GM18951 (cell line): Measurements from ENCODE around the gene BCAP29.
"Not testable (repeated sequence)": the region's sequence is repeated elsewhere in the genome, so short reads cannot be mapped to it uniquely, and the experiment has no call there.

ENCODE experiments used
- POLR2A ChIP-seq: IDR thresholded peaks from 4 replicates; pipeline ENCODE4 v1.6.1; 2011; ENCODE audit warnings: mild to moderate bottlenecking; ENCODE audit not compliant: insufficient read length, insufficient read depth; ENCODE audit errors: extremely low read depth
- in situ Hi-C: fragments of 300-500 bp; cut with MboI; formaldehyde crosslinking; loops from one replicate; pipeline ENCODE4 v1.12.0; 2022; ENCODE audit warnings: low sequenced_read_pairs, mixed read lengths, inconsistent platforms; ENCODE audit not compliant: unreplicated experiment

BCAP29 gene, protein sequence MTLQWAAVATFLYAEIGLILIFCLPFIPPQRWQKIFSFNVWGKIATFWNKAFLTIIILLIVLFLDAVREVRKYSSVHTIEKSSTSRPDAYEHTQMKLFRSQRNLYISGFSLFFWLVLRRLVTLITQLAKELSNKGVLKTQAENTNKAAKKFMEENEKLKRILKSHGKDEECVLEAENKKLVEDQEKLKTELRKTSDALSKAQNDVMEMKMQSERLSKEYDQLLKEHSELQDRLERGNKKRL

DNA sequence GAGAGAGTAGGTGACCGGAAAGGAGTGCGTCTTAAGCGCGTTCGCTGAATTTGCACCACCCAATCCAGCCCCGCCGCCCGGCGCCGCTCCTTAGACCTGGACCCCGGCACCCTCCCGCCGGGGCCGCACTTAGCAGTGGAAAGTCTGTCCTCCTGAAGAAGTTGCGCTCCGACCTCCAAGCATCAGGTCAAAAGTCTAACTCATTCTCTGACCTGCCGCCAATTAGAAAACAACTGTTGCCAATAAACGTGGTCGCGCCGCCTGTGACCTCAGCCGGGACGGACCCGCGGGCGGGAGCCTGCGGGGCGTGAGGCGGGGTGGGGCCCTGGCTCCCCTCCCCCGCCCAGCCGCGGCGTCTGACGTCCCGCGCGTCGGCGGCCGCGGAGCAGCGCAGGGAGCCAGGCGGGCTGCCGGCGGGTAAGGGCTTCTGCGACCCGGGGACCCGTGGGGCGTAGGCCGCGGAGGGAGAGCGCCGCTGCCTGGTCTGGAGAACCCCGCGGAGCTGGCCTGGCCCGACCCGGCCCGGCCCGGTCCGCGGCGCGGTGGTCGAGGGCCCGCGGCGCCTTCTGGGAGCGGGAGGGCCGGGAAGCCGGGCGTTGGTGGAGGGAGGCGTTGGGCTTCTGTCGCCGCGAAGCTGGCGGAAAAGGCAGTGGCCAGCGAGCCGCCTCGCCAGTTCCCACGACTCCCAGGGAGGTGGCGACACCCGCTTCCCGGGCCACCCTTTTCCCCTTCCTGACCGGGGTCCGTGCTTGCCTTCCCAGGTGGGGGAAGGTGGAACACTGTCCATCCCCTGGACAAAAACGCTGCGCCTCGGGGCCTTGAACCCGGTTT is at the start of gene BCAP29:
TSS of gene BCAP29 (plus strand) at position 362 of the 831 bp plus-strand sequence. CDS start 527 bp downstream, outside the sequence.
- in situ Hi-C loops, result no loop called here

DNA sequence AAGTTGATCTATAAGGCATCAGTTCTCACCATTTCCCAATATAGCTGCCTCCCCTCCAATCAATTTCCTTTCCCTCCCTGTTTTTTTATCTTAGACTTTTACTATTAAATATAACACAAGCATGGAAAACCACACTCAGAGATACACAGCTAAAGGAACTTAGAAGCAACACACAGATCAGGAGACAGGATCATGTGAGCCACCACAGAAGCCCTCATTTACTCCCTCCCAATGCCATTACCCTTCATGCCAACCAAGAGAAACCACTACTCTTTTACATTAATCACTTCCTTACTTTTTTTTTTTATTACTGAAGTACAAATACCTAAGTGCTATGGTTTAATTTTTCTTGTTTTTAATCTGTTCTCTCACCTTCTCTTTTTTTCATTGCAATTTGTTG is 49.3 kb upstream of the BCAP29 start:
- no peak for TF ChIP-seq POLR2A
- in situ Hi-C loops, result no loop called here

More for the DNA sequence above, at the start of gene BCAP29:
- TF ChIP-seq POLR2A, result peak; percentile 91

DNA sequence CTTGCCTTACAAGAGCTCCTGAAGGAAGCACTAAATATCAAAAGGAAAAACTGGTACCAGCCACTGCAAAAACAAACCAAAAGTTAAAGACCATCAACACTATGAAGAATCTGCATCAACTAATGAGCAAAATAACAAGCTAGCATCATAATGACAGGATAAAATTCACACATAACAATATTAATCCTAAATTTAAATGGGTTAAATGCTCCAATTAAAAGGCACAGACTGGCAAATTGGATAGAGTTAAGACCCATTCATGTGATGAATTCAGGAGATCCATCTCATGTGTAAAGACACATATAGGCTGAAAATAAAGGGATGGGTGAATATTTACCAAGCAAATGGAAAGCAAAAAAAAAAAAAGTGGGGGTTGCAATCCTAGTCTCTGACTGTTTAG is 45.9 kb upstream of the BCAP29 start:
- no peak for TF ChIP-seq POLR2A
- in situ Hi-C loops, result no loop called here

DNA sequence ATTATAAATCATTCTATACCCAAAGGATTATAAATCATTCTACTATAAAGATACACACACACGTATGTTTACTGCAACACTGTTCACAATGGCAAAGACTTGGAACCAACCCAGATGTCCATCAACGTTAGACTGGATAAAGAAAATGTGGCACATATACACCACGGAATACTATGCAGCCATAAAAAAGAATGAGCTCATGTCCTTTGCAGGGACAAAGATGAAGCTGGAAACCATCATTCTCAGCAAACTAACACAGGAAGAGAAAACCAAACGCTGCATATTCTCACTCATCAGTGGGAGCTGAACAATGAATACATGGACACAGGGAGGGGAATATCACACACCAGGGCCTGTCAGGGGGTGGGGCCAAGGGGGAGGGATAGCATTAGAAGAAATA is 42.8 kb upstream of the BCAP29 start:
- in situ Hi-C loops, result not testable (repeated sequence)

DNA sequence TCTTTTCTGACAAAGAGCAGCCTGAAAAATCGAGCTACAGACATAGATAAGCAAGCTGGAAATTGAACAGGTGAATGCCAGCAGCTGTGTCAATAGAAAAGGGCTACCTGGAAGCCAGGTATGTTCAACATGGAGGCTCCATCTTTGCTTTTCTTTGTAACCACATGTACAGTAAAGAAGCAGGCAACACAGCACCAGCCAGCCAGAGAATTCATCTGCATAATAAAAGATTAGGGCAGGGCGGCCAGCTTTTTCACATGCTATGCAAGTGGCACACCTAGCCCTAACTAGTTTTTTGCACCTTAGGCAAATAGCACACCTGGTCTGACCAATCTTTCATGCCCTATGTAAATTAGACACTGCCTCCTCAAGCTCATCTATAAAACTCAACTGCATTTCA is 42.0 kb upstream of the BCAP29 start:
- TF ChIP-seq POLR2A, result no peak
- in situ Hi-C loops, result no loop called here

DNA sequence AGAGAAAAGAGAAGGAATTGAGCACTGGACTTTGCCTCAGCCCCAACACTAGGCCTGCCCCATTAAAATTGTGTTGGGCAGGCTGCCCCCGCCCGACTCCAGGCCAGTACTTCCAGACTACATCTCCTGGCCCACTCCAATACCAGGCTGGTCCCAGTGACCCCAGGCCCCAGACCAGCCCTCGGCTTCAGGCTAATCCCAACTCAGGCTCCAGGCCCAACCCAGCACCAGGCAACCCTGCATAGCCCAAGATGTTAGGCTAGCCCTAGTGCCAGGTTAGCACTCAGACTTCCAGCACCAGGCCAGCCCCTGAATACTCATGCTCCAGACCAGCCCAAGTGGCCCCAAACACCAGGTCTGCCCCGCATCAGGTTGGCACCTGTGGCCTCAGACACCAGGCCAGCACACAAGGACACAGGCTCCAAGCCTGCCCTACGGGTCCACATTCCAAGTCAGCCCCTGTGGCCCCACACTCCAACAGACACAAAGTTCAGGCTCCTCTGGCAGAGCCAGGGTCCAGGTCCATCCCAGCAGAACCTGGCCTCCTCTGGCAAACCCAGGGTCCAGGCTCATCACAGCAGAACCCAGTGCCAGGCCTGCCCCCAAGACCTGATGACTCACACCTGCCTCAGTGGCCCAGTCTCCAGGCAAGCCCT is 36.6 kb upstream of the BCAP29 start:
- no peak for TF ChIP-seq POLR2A
- in situ Hi-C loops, result no loop called here

DNA sequence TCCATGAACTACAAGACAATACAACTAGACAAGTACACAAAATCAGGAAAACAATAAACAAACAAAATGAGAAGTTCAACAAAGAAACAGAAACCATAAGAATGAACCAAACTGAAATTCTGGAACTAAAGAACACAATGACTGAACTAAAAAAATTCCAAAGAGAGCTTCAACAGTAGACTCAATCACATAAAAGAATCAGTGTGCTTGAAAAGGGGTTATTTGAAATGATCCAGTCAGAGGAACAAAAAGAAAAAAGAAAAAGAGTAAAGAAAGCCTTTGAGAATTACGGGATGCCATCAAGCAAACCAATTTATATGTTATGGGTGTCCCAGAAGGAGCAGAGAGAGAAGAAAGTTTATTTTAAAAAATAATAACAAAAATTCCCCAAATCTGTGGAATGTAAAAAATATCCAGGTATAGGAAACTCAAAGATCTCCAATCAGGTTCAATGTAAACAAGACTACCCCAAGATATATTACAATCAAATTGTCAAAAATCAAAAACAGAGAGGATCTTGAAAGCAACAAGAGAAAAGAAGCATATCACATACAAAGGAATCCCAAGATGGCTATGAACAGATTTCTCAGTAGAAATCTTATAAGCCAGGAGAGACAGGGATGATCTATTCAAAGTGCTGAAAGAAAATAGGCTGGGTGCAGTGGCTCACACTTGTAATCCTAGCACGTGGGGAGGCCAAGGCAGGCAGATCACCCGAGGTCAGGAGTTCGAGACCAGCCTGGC is 35.0 kb upstream of the BCAP29 start:
- in situ Hi-C loops, result no loop called here
- no peak for TF ChIP-seq POLR2A

DNA sequence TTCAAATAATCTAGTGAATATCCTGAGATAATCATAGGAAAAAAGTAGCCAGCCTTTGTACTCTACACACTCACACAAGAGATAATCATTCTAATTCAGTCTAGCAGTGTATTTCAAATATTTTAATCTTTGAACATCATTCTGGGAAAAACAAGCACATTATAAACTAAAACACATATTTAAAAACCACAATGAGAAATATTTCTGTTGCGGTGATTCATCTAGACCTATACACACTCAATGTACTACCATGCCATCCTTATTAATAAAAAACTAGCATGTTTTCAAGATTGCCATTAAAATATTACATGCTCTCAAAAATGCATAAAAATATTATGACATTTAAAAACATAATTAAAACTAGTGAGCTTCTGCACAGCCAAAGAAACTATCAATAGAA is 28.1 kb upstream of the BCAP29 start:
- in situ Hi-C loops, result no loop called here
- no peak for TF ChIP-seq POLR2A

DNA sequence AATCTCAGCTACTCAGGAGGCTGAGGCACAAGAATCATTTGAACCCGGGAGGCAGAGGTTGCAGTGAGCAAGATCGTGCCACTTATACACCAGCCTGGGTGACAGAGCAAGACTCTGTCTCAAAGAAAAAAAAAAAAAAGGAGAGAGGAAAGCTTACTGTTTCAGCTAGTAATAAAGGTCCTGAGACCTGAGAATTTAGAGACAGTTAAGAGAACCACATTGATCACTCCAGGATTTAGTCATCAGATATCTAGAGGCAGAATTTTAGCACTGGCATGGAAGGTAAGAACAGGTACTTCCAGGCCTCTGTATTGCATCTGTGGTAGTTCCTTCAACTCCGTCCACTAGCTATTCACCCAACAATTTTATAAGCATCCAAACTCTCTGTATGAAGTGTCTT is 24.2 kb upstream of the BCAP29 start:
- TF ChIP-seq POLR2A, result no peak
- in situ Hi-C loops, result no loop called here

DNA sequence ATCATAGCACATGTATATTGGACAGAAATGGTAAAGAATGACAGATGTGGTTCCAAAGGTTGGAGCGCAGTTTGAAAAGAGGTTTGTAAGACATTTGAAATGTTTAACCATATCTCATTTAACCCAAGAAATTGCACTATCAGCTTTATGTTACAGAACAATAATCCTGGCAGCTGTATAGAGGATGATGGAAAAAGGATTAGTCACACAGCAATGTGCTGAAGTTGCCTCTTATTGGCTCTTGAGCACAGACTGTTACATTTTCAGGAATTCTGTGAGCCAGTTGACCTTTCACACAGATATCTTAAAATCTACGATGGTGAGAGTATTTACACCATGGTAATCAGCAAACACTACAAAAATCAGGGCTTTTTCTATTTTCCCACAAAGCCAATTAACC is 20.2 kb upstream of the BCAP29 start:
- no peak for TF ChIP-seq POLR2A
- in situ Hi-C loops, result no loop called here

DNA sequence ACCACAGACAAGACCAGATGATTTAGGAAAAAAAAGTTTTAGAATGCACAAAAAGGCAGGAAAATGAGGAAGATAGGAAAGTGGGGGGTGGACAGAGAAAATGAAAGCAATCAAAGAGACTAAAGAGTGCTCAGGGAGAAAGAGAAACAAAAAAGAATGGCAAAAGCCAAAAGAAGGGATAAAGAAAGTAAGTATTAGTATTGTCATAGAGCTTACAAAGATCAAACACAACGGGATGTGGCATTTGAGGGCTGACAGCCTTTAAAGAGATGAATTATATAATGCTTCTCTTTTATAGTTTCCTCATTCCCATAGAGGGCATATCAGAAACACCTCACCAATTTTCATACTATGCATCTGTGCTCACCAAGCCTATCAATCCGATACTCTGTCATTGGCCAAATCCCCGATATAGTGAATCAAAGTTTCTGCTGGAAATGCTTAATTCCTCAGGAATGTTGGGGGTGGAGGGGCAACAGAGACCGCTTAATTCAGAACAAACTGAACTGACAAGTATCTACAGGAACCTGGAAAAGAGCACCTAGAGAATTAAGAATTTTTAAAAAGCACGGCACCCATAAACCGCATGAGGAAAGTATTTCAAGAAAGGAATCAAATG is 19.0 kb upstream of the BCAP29 start:
- TF ChIP-seq POLR2A, result no peak

DNA sequence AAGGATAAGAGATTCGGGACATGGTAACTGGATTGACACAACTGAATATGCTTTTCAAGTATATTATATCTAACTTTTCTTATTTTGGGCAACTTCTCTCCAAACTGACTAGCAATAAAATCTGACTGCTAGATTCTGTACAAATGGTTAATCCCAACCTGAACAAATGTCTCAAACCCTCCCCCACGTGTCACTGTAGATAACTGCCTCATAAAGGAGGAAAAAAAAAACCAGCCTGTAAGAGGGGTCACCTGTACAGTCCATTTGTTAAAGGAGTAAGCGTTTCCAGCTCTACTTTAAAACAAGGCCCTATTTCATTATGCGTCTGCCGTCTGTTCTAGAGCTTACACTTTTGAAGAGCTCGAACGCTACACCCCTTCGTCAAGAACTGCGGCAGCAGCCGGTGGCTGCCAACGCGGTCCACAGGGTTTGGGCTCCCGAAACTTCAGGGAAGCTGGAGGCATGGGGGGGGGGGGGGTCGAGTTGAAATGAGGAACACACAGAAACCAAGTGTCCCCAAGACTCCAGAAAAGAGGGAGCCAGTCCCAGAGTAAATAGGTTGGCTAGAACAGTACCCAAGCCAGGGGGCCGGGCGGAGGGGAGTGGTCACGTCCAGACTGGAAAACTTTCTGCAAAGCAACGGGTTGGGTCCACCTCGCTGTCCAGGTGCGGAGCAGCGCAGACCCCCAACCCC is 16.8 kb upstream of the BCAP29 start:
- no peak for TF ChIP-seq POLR2A
- in situ Hi-C loops, result no loop called here

More for the DNA sequence above, 19.0 kb upstream of the BCAP29 start:
- in situ Hi-C loops, result no loop called here
